Measurements from ENCODE around the gene DCC. TPM values are rescaled to one million over a fixed set of nuclear protein-coding genes. Genes with fewer than 3 reads are reported as not detected.
"Not testable (repeated sequence)": the region's sequence is repeated elsewhere in the genome, so short reads cannot be mapped to it uniquely, and the experiment has no call there.

The DCC gene
- total RNA-seq, 1 experiment from 2014 or later: not detected

DNA sequence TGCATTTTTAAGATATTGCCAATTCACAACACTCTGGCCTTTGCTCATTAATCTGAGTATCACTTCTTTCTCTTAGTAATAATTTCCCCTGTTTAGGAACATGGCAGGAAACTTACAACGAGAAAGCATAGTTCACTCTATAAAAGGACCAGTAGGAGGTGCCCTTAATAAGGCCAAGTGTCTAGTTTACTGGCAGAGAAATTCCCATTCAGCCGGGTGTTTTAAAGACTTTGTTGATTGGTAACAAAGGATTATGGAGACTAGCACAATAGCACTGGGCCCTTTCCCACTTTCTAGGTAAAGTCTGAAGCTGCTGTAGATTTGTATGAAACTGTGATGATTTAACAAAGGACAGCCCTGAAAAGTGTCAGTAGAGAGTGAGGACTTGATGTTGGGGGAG lies 3.1 kb downstream of the DCC start:
- in situ Hi-C loops (cut with HindIII; ENCODE audit: low pct_unique_long_range_greater_than_20kb, low sequenced_read_pairs): no loop called here
- no peak for DNase-seq (ENCODE audit: low read depth)

DNA sequence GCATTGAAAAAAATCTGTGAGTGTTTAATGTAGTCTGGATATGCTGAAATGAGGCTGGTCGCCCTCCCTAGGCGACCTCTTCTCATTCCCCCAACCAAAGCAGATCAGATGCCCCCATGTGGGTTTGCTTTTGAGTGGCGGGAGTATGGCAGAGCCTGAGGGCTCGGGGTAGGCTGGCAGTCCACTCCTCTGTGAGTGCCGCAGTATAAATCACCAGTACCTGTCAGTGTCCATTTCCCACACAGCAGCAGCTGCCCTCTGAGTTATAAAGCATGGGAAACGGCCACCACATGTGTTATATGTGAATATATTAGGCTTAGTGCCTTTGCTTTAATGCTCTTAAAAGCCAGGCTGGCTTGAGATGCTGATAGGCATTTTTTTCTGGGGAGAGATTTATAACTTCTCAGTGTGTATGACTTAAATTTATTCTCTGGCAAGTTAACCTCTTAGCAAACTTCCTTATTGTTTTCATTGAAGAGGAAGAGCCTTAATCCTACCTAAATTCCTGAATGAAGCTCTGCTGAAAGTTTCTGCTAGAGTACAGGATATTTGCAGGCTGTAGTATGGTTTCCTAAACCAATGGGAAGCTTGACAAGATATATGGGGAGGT lies 3.8 kb downstream of the DCC start:
- in situ Hi-C loops (cut with HindIII; ENCODE audit: low pct_unique_long_range_greater_than_20kb, low sequenced_read_pairs): no loop called here
- DNase-seq (ENCODE audit: low read depth): no peak

DNA sequence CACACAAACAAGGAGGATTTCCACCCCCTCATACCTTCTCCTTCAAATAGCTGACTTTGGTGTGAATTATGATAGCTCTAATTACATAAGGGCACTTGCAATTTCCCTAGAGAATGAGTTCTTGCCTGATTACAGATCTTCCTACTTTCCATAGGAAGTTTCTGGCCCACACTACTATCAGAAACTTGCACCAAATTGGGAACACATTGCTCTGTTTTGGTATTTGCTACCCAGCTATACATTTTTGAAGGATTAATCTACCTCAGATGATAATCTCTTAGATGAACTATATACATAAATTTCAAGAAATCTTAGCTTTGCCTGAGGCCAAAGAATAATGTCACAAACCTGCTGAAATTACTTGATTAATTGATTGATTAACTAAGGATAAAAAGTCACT lies 4.9 kb downstream of the DCC start:
- in situ Hi-C loops (cut with HindIII; ENCODE audit: low pct_unique_long_range_greater_than_20kb, low sequenced_read_pairs): no loop called here
- no peak for DNase-seq (ENCODE audit: low read depth)

DNA sequence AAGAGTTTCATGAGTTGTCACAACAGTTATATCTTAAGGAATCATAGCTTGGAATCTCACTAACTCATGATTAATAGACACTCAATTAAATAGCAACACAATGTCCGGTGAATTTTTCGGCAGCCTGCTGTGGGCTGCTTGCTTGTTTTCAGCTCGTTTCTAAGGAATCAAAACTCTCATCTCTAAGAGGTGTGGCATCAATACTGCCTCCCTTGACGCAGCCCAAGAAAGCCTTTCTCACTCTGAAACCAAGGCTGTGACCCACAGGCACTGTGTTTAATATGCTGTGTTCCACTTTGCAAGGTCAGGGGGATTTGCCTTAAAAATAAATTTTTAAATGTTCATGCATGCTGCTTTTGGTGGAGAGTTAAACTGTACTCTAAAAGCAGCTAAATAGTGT lies 5.4 kb downstream of the DCC start:
- in situ Hi-C loops (cut with HindIII; ENCODE audit: low pct_unique_long_range_greater_than_20kb, low sequenced_read_pairs): no loop called here
- DNase-seq (ENCODE audit: low read depth): no peak

DNA sequence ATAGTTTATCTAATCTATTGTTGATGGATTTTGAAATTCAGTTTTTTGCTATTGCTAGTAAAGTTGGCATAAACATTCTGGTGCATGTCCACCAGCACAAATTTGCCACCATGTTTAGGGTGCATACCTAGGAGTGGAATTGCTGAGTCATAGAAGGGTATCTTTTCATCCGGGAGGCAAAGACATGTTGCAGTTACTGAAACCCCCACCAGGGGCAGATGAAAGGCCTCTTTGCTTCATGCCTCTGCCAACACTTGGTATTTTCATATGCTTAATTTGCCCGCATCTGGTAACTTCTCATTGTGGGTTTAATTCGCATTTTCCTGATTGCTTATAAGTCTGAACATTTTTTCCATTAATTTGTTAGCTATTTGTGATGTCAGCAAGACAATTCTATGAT lies 8.2 kb downstream of the DCC start:
- in situ Hi-C loops (cut with HindIII; ENCODE audit: low pct_unique_long_range_greater_than_20kb, low sequenced_read_pairs): no loop called here
- no peak for DNase-seq (ENCODE audit: low read depth)

DNA sequence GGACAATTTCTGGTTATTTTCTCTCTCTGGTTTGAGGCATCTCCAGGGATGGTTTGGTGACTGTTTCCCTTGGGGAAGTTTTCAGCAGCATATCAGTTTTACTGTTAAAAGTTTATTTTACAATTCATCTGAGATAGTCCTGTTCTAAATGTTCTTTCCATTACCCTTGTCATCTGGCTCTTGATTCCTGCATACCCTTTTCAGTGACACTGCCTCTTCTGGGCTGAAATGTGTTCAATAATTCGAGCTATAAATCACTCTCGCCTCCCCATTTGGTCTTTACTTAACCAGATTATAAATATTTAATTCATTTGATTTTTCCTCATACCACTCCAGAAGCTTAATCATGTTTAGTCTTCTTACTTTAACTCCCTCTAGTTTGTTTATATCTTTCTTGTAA lies 9.5 kb downstream of the DCC start:
- in situ Hi-C loops (cut with HindIII; ENCODE audit: low pct_unique_long_range_greater_than_20kb, low sequenced_read_pairs): no loop called here
- no peak for DNase-seq (ENCODE audit: low read depth)

DNA sequence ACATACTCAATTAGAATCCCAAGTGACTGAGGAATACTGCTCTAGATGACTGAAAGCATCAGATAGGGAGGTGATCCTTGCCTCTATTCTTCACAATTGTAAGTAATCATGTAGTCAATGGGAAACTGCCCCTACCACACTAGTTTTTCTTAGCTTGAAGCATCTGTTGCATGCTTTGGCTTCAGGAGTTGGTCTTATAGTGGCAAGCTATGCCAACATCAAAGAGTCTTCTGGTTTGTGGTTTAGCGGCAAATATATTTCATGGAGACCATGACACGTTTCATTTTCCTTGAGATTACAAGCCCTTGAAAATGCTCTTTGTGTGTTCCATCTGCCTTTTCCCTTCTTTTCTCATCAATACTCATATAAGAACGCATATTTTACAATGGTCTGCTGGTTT lies 12.9 kb downstream of the DCC start:
- DNase-seq (ENCODE audit: low read depth): no peak
- in situ Hi-C loops (cut with HindIII; ENCODE audit: low pct_unique_long_range_greater_than_20kb, low sequenced_read_pairs): no loop called here

DNA sequence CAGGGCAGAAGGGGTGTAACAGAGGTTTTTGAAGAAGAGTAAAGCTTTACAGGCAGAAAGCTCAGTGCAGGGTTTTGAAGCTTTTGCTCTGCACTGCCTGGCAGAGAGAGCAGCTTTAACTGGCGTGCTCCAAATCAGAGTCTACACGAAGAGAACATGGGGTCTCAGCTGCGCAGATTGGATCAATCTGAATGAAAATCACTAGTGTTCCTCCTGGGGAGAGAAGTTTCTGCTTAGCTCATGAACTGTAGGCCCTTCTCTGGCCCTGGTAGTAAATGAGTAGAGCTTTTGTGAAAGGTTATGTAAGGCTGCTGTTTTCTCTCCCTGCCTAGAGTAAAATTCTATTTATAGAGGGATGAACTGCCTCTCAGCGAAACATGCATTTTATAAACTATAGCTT lies 13.6 kb downstream of the DCC start:
- in situ Hi-C loops (cut with HindIII; ENCODE audit: low pct_unique_long_range_greater_than_20kb, low sequenced_read_pairs): no loop called here
- no peak for DNase-seq (ENCODE audit: low read depth)

DNA sequence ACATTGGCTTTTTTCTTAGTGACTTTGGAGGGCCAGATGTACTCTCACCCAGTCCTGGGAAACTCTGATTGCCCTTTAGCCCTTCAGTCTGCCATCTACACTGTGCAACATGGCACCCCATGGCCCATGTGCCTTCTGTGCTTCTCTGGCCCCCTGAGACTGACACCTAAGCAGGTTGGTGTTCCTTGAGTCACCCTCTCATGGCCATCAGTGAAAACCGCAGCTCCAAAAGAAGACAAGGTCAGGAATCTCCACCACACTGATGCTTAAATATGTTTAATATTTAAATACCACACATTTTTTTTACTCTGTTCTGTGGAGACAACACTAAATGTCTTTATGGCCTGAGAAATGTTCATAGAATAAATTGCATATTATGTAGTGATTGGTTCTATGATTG lies 23.9 kb downstream of the DCC start:
- no peak for DNase-seq (ENCODE audit: low read depth)
- in situ Hi-C loops (cut with HindIII; ENCODE audit: low pct_unique_long_range_greater_than_20kb, low sequenced_read_pairs): no loop called here

DNA sequence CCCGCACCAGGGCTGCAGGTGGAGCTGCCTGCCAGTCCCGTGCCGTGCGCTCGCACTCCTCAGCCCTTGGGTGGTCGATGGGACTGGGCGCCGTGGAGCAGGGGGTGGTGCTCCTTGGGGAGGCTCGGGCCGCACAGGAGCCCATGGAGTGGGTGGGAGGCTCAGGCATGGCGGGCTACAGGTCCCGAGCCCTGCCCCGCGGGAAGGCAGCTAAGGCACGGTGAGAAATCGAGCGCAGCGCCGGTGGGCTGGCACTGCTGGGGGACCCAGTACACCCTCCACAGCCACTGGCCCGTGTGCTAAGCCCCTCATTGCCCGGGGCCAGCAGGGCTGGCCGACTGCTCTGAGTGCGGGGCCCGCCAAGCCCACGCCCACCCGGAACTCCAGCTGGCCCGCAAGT lies 26.9 kb downstream of the DCC start:
- DNase-seq (ENCODE audit: low read depth); in situ Hi-C loops (cut with HindIII; ENCODE audit: low pct_unique_long_range_greater_than_20kb, low sequenced_read_pairs): not testable (repeated sequence)

DNA sequence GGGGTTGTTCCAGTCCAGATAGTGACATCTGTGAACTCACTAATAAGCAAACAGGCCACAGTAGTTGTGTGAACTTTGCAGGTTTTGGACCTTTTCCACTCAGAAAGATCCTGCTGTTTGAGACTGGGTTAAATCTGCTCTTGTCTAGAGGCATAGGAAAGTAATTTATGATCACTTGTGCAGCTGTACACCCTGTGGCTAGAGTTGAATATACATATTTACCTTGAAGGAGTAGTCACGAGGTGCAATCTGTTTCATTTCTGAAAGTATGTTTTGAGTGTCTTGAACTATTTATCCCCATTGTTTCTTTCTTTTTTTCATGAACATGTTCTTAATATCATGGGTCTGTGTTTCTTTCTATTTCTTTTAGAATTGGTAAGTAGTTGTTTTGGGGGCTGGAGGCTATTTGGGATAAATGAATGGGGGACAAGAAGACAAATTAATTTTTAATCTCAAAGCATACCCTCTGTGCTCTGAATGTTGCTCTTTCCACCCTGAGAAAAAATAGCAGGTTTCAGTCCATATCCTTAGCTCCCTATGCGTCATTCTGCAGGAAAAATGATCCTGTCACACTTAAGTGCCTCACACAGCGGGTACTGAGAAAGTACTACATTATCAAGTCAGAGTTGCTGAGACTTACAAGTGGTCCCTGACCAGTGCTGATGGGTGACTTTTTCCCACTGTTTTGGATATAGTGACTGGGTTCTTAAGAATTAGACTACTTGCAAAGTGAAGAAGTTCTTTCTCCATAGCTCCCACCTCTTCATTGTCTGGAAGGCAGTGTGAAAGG lies 28.2 kb downstream of the DCC start:
- DNase-seq (ENCODE audit: low read depth): no peak
- in situ Hi-C loops (cut with HindIII; ENCODE audit: low pct_unique_long_range_greater_than_20kb, low sequenced_read_pairs): no loop called here

DNA sequence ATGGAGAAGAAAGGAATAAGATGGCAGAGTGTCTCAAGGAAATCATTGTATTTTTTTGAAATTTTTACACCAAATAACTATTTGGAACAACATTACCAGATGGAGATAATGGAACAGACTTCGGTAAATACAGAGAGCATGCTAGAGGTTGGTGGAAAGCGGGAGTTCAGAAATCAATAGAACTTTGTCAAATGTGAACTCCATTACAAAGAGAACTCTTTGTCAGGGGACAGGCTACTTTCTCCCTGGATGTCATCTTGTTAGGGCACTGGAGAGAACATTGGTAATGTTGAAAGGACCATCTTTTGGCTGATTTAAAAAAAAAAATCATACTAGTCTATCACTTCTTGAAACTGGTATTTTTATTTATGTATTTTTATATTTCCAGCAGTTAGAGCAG lies 30.8 kb downstream of the DCC start:
- no peak for DNase-seq (ENCODE audit: low read depth)
- in situ Hi-C loops (cut with HindIII; ENCODE audit: low pct_unique_long_range_greater_than_20kb, low sequenced_read_pairs): no loop called here

DNA sequence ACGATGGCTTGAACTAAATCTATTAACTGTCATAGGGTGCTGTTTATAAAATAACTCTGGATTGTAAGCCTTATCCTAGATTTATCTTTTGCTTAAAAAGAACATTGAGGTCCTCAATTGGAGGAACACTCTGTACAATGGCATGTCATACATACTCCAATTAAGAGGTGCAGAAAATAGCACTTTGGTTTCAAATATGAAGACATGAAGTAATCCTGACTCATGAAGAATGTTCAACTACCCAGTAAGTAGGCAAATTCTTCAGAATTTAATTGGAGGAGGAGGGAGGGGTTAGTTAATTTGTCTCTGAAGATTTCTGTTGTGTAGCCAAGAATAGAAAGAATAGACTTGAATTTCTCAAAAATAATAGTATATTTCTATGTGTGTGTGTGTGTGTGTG lies 36.1 kb downstream of the DCC start:
- no peak for DNase-seq (ENCODE audit: low read depth)
- in situ Hi-C loops (cut with HindIII; ENCODE audit: low pct_unique_long_range_greater_than_20kb, low sequenced_read_pairs): no loop called here

DNA sequence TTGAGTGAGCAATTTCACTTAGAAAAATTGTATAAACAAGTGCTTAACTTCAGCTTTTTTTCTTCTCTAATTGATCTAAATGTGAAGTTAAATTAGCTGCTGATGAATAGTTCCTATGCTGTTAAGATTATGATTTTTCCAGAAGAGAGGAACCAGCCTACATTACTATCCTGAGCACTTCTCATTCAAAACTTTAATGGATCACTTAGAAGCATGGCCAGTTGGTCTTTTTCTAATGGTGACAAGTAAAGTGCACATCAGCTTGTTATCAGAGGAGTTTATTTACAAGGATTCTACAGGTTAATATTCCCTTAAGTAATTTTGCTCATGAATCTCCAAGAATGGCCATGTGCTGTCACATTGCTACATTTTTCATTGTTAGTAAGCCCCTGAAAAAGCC lies 37.1 kb downstream of the DCC start:
- in situ Hi-C loops (cut with HindIII; ENCODE audit: low pct_unique_long_range_greater_than_20kb, low sequenced_read_pairs): no loop called here
- no peak for DNase-seq (ENCODE audit: low read depth)

DNA sequence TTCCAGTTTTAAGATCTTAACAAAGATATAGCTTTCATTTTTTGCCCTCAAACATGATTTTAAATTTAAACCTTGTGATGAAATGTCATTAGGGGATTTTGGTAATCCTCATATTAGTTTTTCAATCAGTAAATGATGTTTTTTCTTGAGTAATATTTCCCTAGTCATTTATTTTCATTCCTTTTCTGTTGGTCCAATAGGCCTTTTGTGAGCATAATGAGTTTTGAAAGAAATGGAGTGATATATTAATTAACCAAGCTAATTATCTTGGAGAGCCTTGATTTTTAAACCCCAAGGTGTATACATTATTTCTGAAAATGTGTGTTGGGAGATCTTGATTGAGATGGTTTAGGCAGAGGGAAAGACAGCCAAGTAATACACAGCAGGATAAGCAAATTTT lies 46.3 kb downstream of the DCC start:
- no peak for DNase-seq (ENCODE audit: low read depth)
- in situ Hi-C loops (cut with HindIII; ENCODE audit: low pct_unique_long_range_greater_than_20kb, low sequenced_read_pairs): no loop called here

DNA sequence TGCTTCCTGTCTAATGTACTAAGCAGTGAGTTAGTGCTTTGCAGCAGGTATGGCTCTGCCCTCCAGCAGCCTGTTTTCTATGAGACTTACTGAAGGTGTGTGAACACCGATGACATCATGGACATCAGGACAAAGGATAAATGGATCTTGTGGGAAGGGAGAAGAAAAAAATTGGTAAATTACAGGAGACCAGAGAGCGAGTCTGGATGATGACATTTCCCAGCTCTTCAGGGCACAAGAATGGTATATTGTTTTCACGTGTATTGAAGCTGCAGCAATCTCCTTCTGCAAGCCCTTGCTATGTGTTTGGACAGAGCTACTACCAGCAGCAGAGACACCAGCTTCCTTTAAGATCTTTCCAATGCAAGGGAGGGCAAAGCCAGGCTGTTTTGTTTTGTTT lies 47.2 kb downstream of the DCC start:
- no peak for DNase-seq (ENCODE audit: low read depth)
- in situ Hi-C loops (cut with HindIII; ENCODE audit: low pct_unique_long_range_greater_than_20kb, low sequenced_read_pairs): no loop called here

DNA sequence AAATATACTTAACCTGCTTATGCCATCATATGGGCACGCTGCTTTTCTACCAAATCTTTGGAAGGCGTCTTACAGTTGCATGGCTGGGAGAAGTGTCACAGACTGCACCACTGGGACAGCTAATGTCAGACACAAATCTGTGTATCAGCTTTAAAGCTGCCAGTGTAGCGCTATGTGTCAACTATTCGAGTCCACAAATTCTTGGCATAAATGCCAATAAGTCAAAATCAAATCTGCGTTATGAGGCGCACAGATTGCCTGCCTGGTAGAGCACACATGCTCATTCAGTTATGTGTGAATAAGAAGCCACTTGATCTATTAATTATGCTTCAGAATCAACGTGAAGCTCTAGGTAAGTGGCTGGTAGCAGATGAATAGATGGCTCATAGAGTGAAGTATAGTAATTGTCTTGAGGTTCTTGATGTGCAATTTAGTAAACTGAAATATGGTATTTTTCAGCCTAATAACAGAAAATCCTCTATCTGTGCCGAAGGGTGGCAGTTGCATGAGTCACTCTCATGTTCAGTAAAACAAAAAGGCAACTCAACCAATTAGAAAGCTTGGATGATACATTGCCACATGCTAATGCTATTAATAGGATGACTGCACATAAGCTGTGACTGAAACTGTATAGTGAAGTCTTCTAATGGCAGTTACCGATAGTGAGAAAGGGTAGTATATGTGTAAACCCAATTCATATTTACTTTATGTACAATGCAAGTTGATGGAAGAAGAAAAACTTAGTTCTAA lies 52.0 kb downstream of the DCC start:
- in situ Hi-C loops (cut with HindIII; ENCODE audit: low pct_unique_long_range_greater_than_20kb, low sequenced_read_pairs): no loop called here

DNA sequence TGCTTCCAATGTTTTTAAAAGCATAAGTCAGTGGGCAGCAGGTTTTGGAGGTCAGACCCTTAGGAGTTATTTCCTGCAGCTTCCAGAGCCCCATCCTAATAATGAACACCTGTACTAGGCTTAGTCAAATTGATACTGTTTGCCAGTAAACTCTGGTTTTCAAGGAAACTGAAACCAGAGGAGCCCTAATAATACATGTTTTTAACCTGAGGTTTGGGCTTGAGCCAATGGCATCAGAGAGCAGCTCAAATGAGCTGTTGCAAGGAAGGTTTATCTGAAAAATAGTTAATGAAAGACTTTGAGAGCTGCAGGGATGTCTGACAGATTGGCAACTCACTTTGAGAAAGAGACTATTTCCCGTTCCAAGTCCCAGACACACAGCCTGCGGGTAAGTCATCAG lies 54.6 kb downstream of the DCC start:
- DNase-seq (ENCODE audit: low read depth): no peak
- in situ Hi-C loops (cut with HindIII; ENCODE audit: low pct_unique_long_range_greater_than_20kb, low sequenced_read_pairs): no loop called here

More for the DNA sequence above, 52.0 kb downstream of the DCC start:
- DNase-seq (ENCODE audit: low read depth): no peak

DNA sequence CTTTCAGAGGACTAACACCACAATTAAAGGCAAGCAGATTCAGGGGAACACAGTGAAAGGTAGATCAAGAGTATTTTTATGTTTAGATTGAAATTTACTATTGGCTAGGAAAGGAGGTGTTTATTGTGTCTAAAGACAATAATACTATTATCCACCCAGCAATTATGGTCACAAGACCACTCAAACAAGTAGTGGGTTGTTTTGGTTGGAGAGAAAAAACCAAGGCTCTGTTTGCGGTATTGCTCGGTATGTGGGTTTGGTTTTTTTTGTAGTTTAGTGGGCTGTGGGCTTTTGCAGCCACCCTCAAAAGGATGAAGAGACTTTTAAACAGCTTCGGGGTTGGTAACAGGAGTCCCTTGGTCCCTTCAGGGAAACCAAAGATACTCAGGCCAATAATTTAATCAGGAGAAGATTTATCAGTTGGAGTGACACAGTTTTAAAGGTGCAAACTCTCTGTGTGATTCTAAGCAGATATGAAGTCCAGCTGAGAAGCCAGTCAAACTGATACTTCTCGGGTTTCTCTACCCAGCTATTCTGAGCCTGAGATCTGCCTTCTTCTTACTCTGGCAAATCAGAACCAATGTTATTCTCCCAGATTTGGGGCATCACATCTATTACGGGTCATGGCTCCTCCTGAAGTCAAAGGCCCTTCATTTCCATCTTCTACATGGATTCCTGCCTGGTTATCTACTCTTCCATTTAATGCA lies 55.3 kb downstream of the DCC start:
- no peak for DNase-seq (ENCODE audit: low read depth)
- in situ Hi-C loops (cut with HindIII; ENCODE audit: low pct_unique_long_range_greater_than_20kb, low sequenced_read_pairs): no loop called here
